HepG2 (cell line): ENCODE results near the gene C20orf144. TPM values are rescaled to one million over a fixed set of nuclear protein-coding genes. Genes with fewer than 3 reads are reported as not detected.

ENCODE experiments used
- ATAC-seq: fragments of 200-7000 bp; cut with Tn5 transposase; 3 replicates; pipeline ENCODE4 v1.9.1; 2020; ENCODE audit warnings: mild to moderate bottlenecking, moderate library complexity
- BruUV-seq: library from RNA; stranded (reverse); fragments of 400-500 nt; replicated peaks from 2 replicates; lab custom pipeline; 2021; lab: Mats Ljungman, UMichigan
- CTCF ChIA-PET: fragments of 300-600 bp; formaldehyde crosslinking; extraction: SDS; loops from one replicate; lab custom pipeline; 2021; ENCODE audit warnings: low total read pairs, inconsistent platforms, low intra/inter-chr PET ratio; lab: Yijun Ruan, JAX
- POLR2A ChIA-PET: fragments of 350-600 bp; sonication (Branson Sonifier 250); formaldehyde crosslinking; loops from one replicate; lab custom pipeline; 2020; ENCODE audit warnings: antibody characterized with exemption, inconsistent platforms; lab: Yijun Ruan, JAX
- DNase-seq: peaks from one replicate; pipeline ENCODE4 v3.0.0-alpha.2; 2015; ENCODE audit warnings: low spot score
- FAIRE-seq: peaks from 3 replicates; lab custom pipeline; 2011; peaks lifted over from hg19 to GRCh38; lab: Jason Lieb, UNC
- H2AFZ ChIP-seq: one replicate; pipeline ENCODE4 v1.6.1; 2011; ENCODE audit warnings: low read length, inconsistent platforms
- H3K27ac ChIP-seq: fragments of 300-600 bp; 3 replicates; pipeline ENCODE4 v1.8.0; 2011; ENCODE audit warnings: mixed run types, mild to moderate bottlenecking, mixed read lengths, low read length, inconsistent platforms; ENCODE audit not compliant: insufficient read depth; ENCODE audit errors: extremely low read length
- H3K27me3 ChIP-seq, 2 experiments: fragments of 200-600 bp in 1 of 2; 2 replicates in 1 of 2; 3 replicates in 1 of 2; pipeline versions ENCODE4 v1.6.0 to v1.8.0; 2011; ENCODE audit warnings: low read length in 2 of 2, mild to moderate bottlenecking in 2 of 2, moderate library complexity in 2 of 2, inconsistent platforms in 1 of 2; ENCODE audit not compliant: insufficient read depth in 2 of 2, control insufficient read depth in 1 of 2
- H3K36me3 ChIP-seq, 2 experiments: fragments of 200-600 bp in 1 of 2; replicated peaks in 1 of 2; 2 replicates in 1 of 2; 3 replicates in 1 of 2; pipeline versions ENCODE4 v1.5.1 to v1.8.0; 2011; ENCODE audit warnings: low read length in 2 of 2, inconsistent platforms in 1 of 2; ENCODE audit not compliant: insufficient read depth in 2 of 2, control insufficient read depth in 1 of 2
- H3K4me1 ChIP-seq: 2 replicates; pipeline ENCODE4 v1.5.1; 2012; ENCODE audit warnings: low read length, inconsistent platforms; ENCODE audit not compliant: insufficient read depth
- H3K4me2 ChIP-seq: 2 replicates; pipeline ENCODE4 v1.6.0; 2011; ENCODE audit warnings: low read depth, low read length, inconsistent platforms
- H3K4me3 ChIP-seq, 3 experiments: fragments of 200-600 bp in 1 of 3; sonication (generic), shearing (Covaris generic) in 1 of 3; replicated peaks in 1 of 3; 2 replicates each; pipeline ENCODE4 v1.5.1; 2011 to 2016; ENCODE audit warnings: low read length in 3 of 3, inconsistent platforms in 2 of 3, low read depth in 2 of 3, mild to moderate bottlenecking in 2 of 3, control low read depth in 1 of 3, mixed read lengths in 1 of 3; ENCODE audit not compliant: insufficient read depth in 1 of 3
- H3K79me2 ChIP-seq: one replicate; pipeline ENCODE4 v1.6.1; 2011; ENCODE audit warnings: low read length, inconsistent platforms; ENCODE audit not compliant: insufficient read depth
- H3K9ac ChIP-seq: 2 replicates; pipeline ENCODE4 v1.6.0; 2011; ENCODE audit warnings: mild to moderate bottlenecking, low read depth, low read length, inconsistent platforms; ENCODE audit not compliant: insufficient read depth
- H3K9me3 ChIP-seq: 2 replicates; pipeline ENCODE4 v1.5.1; 2012; ENCODE audit warnings: mild to moderate bottlenecking, low read length
- H4K20me1 ChIP-seq: 2 replicates; pipeline ENCODE4 v1.6.0; 2011; ENCODE audit warnings: inconsistent platforms, mild to moderate bottlenecking, low read length, moderate library complexity; ENCODE audit not compliant: insufficient read depth
- PCBP2 ChIP-seq: fragments of 200-400 bp; formaldehyde crosslinking; optimal IDR thresholded peaks from 2 replicates; pipeline ENCODE3; 2018; ENCODE audit warnings: low read length, low read depth; ENCODE audit not compliant: poor library complexity, severe bottlenecking
- ZNF570 ChIP-seq: sonication (generic); formaldehyde crosslinking; IDR thresholded peaks from 2 replicates; pipeline ENCODE4 v1.4.0; 2020; ENCODE audit warnings: mild to moderate bottlenecking, missing genetic modification reagents, borderline replicate concordance
- WGBS: methylation state at CpG from one replicate; pipeline ENCODE4 v1.1.6; 2017; ENCODE audit warnings: low lambda C conversion rate; 5-methylcytosine and 5-hydroxymethylcytosine counted together
- in situ Hi-C: cut with HindIII; loops from 2 replicates; pipeline ENCODE4 v1.10.0; 2017; ENCODE audit warnings: low pct_unique_long_range_greater_than_20kb; ENCODE audit not compliant: extremely low pct_ligation_motif_present
- intact Hi-C: fragments of 100-400 bp; cut with micrococcal nuclease; formaldehyde crosslinking; loops from one replicate; pipeline ENCODE4 v1.10.0; 2022; ENCODE audit not compliant: unreplicated experiment
- polyA plus RNA-seq, 8 experiments: library from polyadenylated mRNA; depleted of rRNA in 3 of 8; stranded (reverse) in 7 of 8; unstranded in 1 of 8; fragments of >200 nt; fragmentation: Illumina TruSeq in 4 of 8; extraction: Trizol in 4 of 8; gene quantifications; 2 replicates each; pipeline versions ENCODE4 v1.2.1 to v1.2.3, GENCODE V29; 2011 to 2016; ENCODE audit warnings: low read depth in 4 of 8, missing spikeins in 1 of 8, mixed read lengths in 1 of 8; ENCODE audit not compliant: insufficient read depth in 1 of 8
- total RNA-seq, 5 experiments: library from RNA; depleted of rRNA; stranded (reverse); fragments of >200 nt; fragmentation: Illumina TruSeq; extraction: Trizol; gene quantifications; 2 replicates each; pipeline ENCODE4 v1.2.3, GENCODE V29; 2016; ENCODE audit warnings: low read depth in 1 of 5
- TF ChIP-seq, protein P1 (sequence below): sonication (generic); formaldehyde crosslinking; IDR thresholded peaks from 2 replicates; pipeline ENCODE4 v1.4.0; 2020; ENCODE audit warnings: missing genetic modification reagents

C20orf144 gene
- total and polyA plus RNA-seq, 2 of the 13 experiments (the other 11 are each of a cell fraction or from before 2014, with no cell fraction given), result 0.09 to 0.16 TPM

DNA sequence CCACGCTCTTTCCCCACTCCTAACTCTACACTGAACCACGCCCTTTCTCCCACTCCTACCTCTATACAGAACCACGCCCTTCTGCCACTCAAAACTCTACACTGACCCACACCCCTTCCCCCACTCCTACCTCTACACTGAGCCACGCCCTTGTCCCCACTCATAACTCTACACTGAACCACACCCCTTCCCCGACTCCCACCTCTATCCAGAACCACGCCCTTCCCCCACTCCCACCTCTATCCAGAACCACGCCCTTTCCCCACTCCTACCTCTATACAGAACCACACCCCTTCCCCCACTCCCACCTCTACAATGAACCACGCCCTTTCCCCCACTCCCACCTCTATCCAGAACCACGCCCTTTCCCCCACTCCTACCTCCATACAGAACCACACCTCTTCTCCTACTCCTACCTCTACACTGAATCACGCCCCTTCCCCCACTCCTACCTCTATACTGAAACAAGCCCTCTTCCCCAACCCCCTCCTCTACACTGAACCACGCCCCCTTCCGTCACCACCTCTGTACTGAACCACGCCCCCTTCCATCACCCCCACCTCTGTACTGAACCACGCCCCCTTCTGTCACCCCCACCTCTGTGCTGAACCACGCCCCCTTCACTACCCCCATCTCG is 47.9 kb downstream of the C20orf144 start:
- CTCF ChIA-PET, result no interaction called here
- no peaks in the 10 kb centered on the region for H3K36me3 ChIP-seq
- H3K9me3 ChIP-seq, result no peaks in the 10 kb centered on the region
- H2AFZ ChIP-seq, result no peak overlapping the region
- FAIRE-seq (no peak), ATAC-seq (no peak), DNase-seq (no peak)
- in situ Hi-C loops (no loop called here), intact Hi-C loops (no loop called here)
- POLR2A ChIA-PET, result no interaction called here
- no peaks in the 10 kb centered on the region for H4K20me1 ChIP-seq
- H3K27ac ChIP-seq, result no peak overlapping the region
- H3K4me1 ChIP-seq, result peaks cover 77% of the 10 kb centered on the region
- H3K27me3 ChIP-seq, result peaks cover 2 to 4% of the 10 kb centered on the region in 2 experiments; a peak in 2 of 5 replicates
- H3K9ac ChIP-seq, result no peak overlapping the region
- no peak overlapping the region for H3K4me3 ChIP-seq
- no TSS peak for BruUV-seq
- peak overlapping the region; percentile 43 for H3K4me2 ChIP-seq
- TF ChIP-seq PCBP2, result peak; percentile 99
- TF ChIP-seq, protein P1, sequence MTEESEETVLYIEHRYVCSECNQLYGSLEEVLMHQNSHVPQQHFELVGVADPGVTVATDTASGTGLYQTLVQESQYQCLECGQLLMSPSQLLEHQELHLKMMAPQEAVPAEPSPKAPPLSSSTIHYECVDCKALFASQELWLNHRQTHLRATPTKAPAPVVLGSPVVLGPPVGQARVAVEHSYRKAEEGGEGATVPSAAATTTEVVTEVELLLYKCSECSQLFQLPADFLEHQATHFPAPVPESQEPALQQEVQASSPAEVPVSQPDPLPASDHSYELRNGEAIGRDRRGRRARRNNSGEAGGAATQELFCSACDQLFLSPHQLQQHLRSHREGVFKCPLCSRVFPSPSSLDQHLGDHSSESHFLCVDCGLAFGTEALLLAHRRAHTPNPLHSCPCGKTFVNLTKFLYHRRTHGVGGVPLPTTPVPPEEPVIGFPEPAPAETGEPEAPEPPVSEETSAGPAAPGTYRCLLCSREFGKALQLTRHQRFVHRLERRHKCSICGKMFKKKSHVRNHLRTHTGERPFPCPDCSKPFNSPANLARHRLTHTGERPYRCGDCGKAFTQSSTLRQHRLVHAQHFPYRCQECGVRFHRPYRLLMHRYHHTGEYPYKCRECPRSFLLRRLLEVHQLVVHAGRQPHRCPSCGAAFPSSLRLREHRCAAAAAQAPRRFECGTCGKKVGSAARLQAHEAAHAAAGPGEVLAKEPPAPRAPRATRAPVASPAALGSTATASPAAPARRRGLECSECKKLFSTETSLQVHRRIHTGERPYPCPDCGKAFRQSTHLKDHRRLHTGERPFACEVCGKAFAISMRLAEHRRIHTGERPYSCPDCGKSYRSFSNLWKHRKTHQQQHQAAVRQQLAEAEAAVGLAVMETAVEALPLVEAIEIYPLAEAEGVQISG (CRISPR knock-in tag), result no peak
- no peak for TF ChIP-seq ZNF570 (CRISPR knock-in tag)
- TF ChIP-seq, all 625 proteins: peak for 1
- 58% methylated on average over 16 of the region's 16 CpGs for WGBS
- H3K79me2 ChIP-seq, result no peaks in the 10 kb centered on the region
